Right lobe of liver (tissue), 6 donors: ENCODE measurements around the gene SLX4IP. TPM values are rescaled to one million over a fixed set of nuclear protein-coding genes. Genes with fewer than 3 reads are reported as not detected.
A peak's percentile ranks its signal among the peaks of the same experiment; 100 is the strongest.

Experiments used
- ATAC-seq, 4 donors: fragments of 200-7000 bp; cut with Tn5 transposase; one replicate each; pipeline ENCODE4 v1.9.1; 2020; ENCODE audit warnings: mild to moderate bottlenecking in 4 of 4, moderate library complexity in 4 of 4
- DNase-seq, 3 donors: peaks; one replicate each; pipeline ENCODE4 v3.0.0-alpha.2; 2020
- H3K27ac ChIP-seq, 3 donors: fragments of 200-600 bp; one replicate each; pipeline ENCODE4 v1.8.0; 2022
- H3K27me3 ChIP-seq, 2 donors: fragments of 200-600 bp; one replicate each; pipeline ENCODE4 v1.8.0; 2022
- H3K36me3 ChIP-seq, 4 donors: fragments of 200-600 bp; sonication (generic) in 1 of 4; one replicate each; pipeline versions ENCODE4 v1.5.1 to v1.8.0; 2017 to 2022; ENCODE audit warnings: control low read depth in 1 of 4
- H3K4me1 ChIP-seq, 4 donors: fragments of 200-600 bp; sonication (generic) in 1 of 4; one replicate each; pipeline versions ENCODE4 v1.5.1 to v1.8.0; 2017 to 2022; ENCODE audit warnings: control low read depth in 1 of 4
- H3K4me3 ChIP-seq, 3 donors: fragments of 200-600 bp; one replicate each; pipeline ENCODE4 v1.8.0; 2022
- H3K9me3 ChIP-seq, 4 donors: fragments of 200-600 bp; sonication (generic) in 1 of 4; one replicate each; pipeline versions ENCODE4 v1.5.1 to v1.8.0; 2017 to 2022; ENCODE audit warnings: control low read depth in 1 of 4
- CTCF ChIP-seq, 4 donors: fragments of 200-600 bp in 3 of 4; fragments of 450-650 bp in 1 of 4; IDR thresholded peaks; one replicate each; pipeline versions ENCODE4 v1.5.1 to v1.8.0; 2016 to 2022; ENCODE audit warnings: antibody characterized with exemption in 4 of 4, mild to moderate bottlenecking in 2 of 4
- POLR2A ChIP-seq: fragments of 450-650 bp; IDR thresholded peaks from one replicate; pipeline ENCODE4 v1.6.1; 2017; ENCODE audit warnings: antibody characterized with exemption, mild to moderate bottlenecking
- WGBS: methylation state at CpG from one replicate; pipeline ENCODE4 v1.1.6; 2018; ENCODE audit warnings: low coverage, low lambda C conversion rate; ENCODE audit not compliant: insufficient coverage; ENCODE audit errors: missing lambda C conversion rate; 5-methylcytosine and 5-hydroxymethylcytosine counted together
- intact Hi-C, 2 donors: fragments of 100-400 bp; cut with DNase I; formaldehyde crosslinking; loops; one replicate each; pipeline versions ENCODE4 v1.11.2 to v1.14.1; 2022
- total RNA-seq, 6 experiments: library from RNA; depleted of rRNA in 2 of 6; stranded (reverse); fragments of >200 nt in 2 of 6; fragmentation: NEBNext Ultra II Directional in 3 of 6; extraction: Animal tissue kit (Norgen Biotek cat#: 25700) in 3 of 6; gene quantifications; one replicate each; pipeline versions ENCODE4 v1.1.0 to v1.2.4, GENCODE V29; 2016 to 2023
- donor health status: DM: no; HTN: yes; CAD: no.
- donor health status: DM: no; HTN: no; CAD: no.
- donor health status: DM: no; HTN: no; CAD: no.
- donor health status: DM: no; HTN: yes; CAD: no.
- donor health status: DM: no; HTN: yes; CAD: no.

Gene SLX4IP
- total RNA-seq, 6 experiments from 2014 or later: 2.0 to 4.0 (median 3.5) TPM

DNA sequence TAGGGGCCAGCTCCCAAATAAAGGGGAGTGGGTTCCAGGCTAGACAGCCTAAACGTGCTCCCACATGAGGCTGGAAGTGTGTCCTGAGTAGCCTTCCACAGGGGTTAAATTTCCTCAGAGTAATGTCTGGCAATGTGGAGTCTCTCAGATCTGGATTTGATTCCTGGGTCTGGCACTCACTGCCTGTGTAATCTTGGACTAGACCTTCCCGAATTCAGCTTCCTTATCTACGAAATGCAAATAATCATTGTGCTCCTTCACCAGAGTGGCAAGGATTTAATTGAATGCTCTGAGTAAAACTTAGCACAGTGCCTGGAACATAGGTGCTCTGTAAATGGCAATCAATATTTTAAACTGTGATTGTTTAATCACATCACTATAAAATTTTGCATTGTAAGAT is 114.4 kb downstream of the SLX4IP start:
- Histone ChIP-seq H3K36me3 (no peaks in the 10 kb centered on the region), H3K4me3 (no peak overlapping the region), H3K27ac (no peak overlapping the region), H3K9me3 (no peaks in the 10 kb centered on the region), H3K27me3 (no peaks in the 10 kb centered on the region), H3K4me1 (no peaks in the 10 kb centered on the region)
- DNase-seq: no peak
- no peak for TF ChIP-seq POLR2A
- 69% methylated on average over 2 of the region's 3 CpGs for WGBS
- no peak for ATAC-seq
- intact Hi-C loops: no loop called here

GRCh38 chr20:10550204-10551118 is 115.4 kb downstream of the SLX4IP start:
- intact Hi-C loops: no loop called here
- Histone ChIP-seq H3K27me3 (no peaks in the 10 kb centered on the region), H3K9me3 (no peaks in the 10 kb centered on the region), H3K27ac (no peak overlapping the region), H3K4me3 (no peak overlapping the region), H3K4me1 (no peaks in the 10 kb centered on the region), H3K36me3 (no peaks in the 10 kb centered on the region)
- TF ChIP-seq CTCF (IDR thresholded peaks at IDR 0.05): no peak
- no peak for TF ChIP-seq POLR2A
- 84% methylated on average over 14 of the region's 14 CpGs for WGBS
- ATAC-seq: peak in 1 of 4 donors; percentile 39
- no peak for DNase-seq

- Histone ChIP-seq H3K9me3 (no peaks in the 10 kb centered on the region), H3K27ac (no peak overlapping the region), H3K36me3 (no peaks in the 10 kb centered on the region), H3K4me1 (no peaks in the 10 kb centered on the region), H3K27me3 (no peaks in the 10 kb centered on the region), H3K4me3 (no peak overlapping the region)
- peak in 2 of 4 donors; percentile 15 to 33 for ATAC-seq
- intact Hi-C loops: no loop called here
- DNase-seq: no peak
- no peak for TF ChIP-seq POLR2A
- no peak for TF ChIP-seq CTCF (IDR thresholded peaks at IDR 0.05)
- 71% methylated on average over 8 of the region's 8 CpGs for WGBS
These were observed 116.9 kb downstream of the SLX4IP start for GRCh38 chr20:10551732-10552724.

DNA sequence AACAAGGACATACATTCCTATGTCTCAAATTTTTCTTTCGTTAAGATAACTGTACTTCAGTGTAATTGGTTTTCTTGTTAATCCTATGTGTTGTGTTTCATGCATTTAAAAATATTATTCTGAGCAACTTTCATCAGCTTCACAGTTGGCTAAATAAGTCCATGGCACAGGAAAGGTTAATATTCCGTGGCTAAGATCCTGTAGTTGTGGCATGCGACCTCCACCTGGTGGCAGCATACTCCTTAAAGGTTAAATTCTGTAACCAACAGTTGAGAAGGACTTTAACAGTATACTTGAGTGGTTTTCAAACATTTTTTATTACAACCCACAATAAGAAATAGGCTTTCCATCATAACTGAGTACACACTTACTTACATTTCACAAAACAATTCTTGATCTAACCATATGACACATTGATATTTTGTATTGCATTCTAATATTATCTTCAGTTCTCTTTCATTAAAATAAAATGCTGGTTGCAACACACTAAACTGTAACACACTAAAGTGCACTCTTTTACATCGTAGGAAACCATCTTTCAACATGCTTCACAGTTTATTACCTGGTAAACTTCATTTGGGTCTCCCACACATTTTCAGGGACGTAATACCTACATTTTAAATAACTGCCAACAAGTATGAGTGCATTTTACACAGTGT is 118.3 kb downstream of the SLX4IP start:
- intact Hi-C loops: no loop called here
- no peaks in the 10 kb centered on the region for H3K9me3 ChIP-seq
- 29% methylated on average over 5 of the region's 5 CpGs for WGBS
- peak in 2 of 3 donors; percentile 42 to 52 for DNase-seq
- H3K27me3 ChIP-seq: no peaks in the 10 kb centered on the region
- TF ChIP-seq POLR2A (no peak), CTCF (IDR thresholded peaks at IDR 0.05) (peak; percentile 76 to 83 (median 78))
- H3K4me1 ChIP-seq: no peaks in the 10 kb centered on the region
- no peaks in the 10 kb centered on the region for H3K36me3 ChIP-seq
- no peak overlapping the region for H3K27ac ChIP-seq
- peak; percentile 75 to 84 (median 78) for ATAC-seq
- H3K4me3 ChIP-seq: no peak overlapping the region
